ENCODE measurements around the gene LLPH.

The LLPH gene

GRCh38 chr12:66087365-66087943 is 43.1 kb downstream of the LLPH start:
- peak; percentile 43 to 46 for DNase-seq

GRCh38 chr12:66085998-66086397 is 44.6 kb downstream of the LLPH start:
- no peak for DNase-seq

- no peak for DNase-seq
Observed at GRCh38 chr12:66085213-66085612, 45.3 kb downstream of the LLPH start.

GRCh38 chr12:66083766-66084165 is 46.8 kb downstream of the LLPH start:
- no peak for DNase-seq

GRCh38 chr12:66082744-66083143 is 47.8 kb downstream of the LLPH start:
- DNase-seq: no peak

GRCh38 chr12:66080791-66081190 is 49.8 kb downstream of the LLPH start:
- no peak for DNase-seq

GRCh38 chr12:66077542-66077941 is 53.0 kb downstream of the LLPH start:
- DNase-seq: no peak

GRCh38 chr12:66074561-66074960 is 56.0 kb downstream of the LLPH start:
- no peak for DNase-seq

- no peak for DNase-seq
Observed at GRCh38 chr12:66072566-66072965, 58.0 kb downstream of the LLPH start.

GRCh38 chr12:66072135-66072534 is 58.4 kb downstream of the LLPH start:
- DNase-seq: no peak

- DNase-seq: no peak
Observed at GRCh38 chr12:66071549-66071948, 59.0 kb downstream of the LLPH start.

- DNase-seq: no peak
Observed at GRCh38 chr12:66070378-66071120, 60.0 kb downstream of the LLPH start.

GRCh38 chr12:66066929-66067523 is 63.5 kb downstream of the LLPH start:
- no peak for DNase-seq

Data from CD4-positive, alpha-beta T cell treated with Interleukin-1 beta for 1 hour (primary cell).